PC-3 (cell line): ENCODE measurements around the gene PPP2R5A. TPM values are rescaled to one million over a fixed set of nuclear protein-coding genes. Genes with fewer than 3 reads are reported as not detected.

Source experiments
- ATAC-seq: fragments of 200-7000 bp; cut with Tn5 transposase; 2 replicates; pipeline ENCODE4 v1.9.1; 2020; ENCODE audit warnings: mild to moderate bottlenecking, moderate library complexity
- BruUV-seq: library from RNA; stranded (reverse); fragments of 400-500 nt; replicated peaks from 2 replicates; lab custom pipeline; 2021; lab: Mats Ljungman, UMichigan
- CTCF ChIA-PET: fragments of 300-600 bp; sonication (Branson Sonifier 250); formaldehyde crosslinking; loops from one replicate; lab custom pipeline; 2022; ENCODE audit warnings: antibody characterized with exemption; lab: Charles Lee
- POLR2A ChIA-PET: fragments of 300-600 bp; sonication (Branson Sonifier 250); formaldehyde crosslinking; loops from one replicate; lab custom pipeline; 2022; ENCODE audit warnings: antibody characterized with exemption; ENCODE audit not compliant: unreplicated experiment; lab: Charles Lee
- DNase-seq: peaks from one replicate; pipeline ENCODE4 v3.0.0-alpha.2; 2015
- H2AFZ ChIP-seq: fragments of 300-600 bp; sonication (generic); 2 replicates; pipeline ENCODE4 v1.6.0; 2016; ENCODE audit warnings: antibody characterized with exemption, low read length
- H3F3A ChIP-seq: fragments of 300-600 bp; sonication (generic); one replicate; pipeline ENCODE4 v1.6.0; 2017; ENCODE audit warnings: antibody characterized with exemption, low read length, control low read depth, mild to moderate bottlenecking; ENCODE audit not compliant: unreplicated experiment
- H3K27ac ChIP-seq: fragments of 300-600 bp; sonication (generic); 2 replicates; pipeline ENCODE4 v1.5.1; 2016; ENCODE audit warnings: mild to moderate bottlenecking, low read length
- H3K27me3 ChIP-seq: fragments of 300-600 bp; sonication (generic); 2 replicates; pipeline ENCODE4 v1.6.1; 2016; ENCODE audit warnings: low read length, mixed read lengths
- H3K36me3 ChIP-seq: fragments of 300-600 bp; sonication (generic); 2 replicates; pipeline ENCODE4 v1.6.1; 2016; ENCODE audit warnings: low read depth, mixed run types, low read length, mixed read lengths
- H3K4me1 ChIP-seq: fragments of 300-600 bp; sonication (generic); 2 replicates; pipeline ENCODE4 v1.5.1; 2016; ENCODE audit warnings: low read length; ENCODE audit not compliant: insufficient read depth
- H3K4me2 ChIP-seq: fragments of 300-600 bp; sonication (generic); 2 replicates; pipeline ENCODE4 v1.6.0; 2016; ENCODE audit warnings: low read length
- H3K4me3 ChIP-seq: fragments of 300-600 bp; sonication (generic); 2 replicates; pipeline ENCODE4 v1.5.1; 2016; ENCODE audit warnings: mild to moderate bottlenecking, low read length, mixed read lengths
- H3K79me2 ChIP-seq: fragments of 300-600 bp; sonication (generic); 2 replicates; pipeline ENCODE4 v1.6.1; 2017; ENCODE audit warnings: low read length, mixed read lengths
- H3K9ac ChIP-seq: fragments of 300-600 bp; sonication (generic); 2 replicates; pipeline ENCODE4 v1.6.0; 2016; ENCODE audit warnings: mild to moderate bottlenecking, low read length
- H3K9me2 ChIP-seq: fragments of 300-600 bp; sonication (generic); replicated peaks from 2 replicates; pipeline ENCODE4 v1.6.1; 2016; ENCODE audit warnings: mixed run types, low read length, mixed read lengths
- H3K9me3 ChIP-seq: fragments of 300-600 bp; sonication (generic); 2 replicates; pipeline ENCODE4 v1.6.1; 2016; ENCODE audit warnings: low read length, mixed read lengths
- H4K20me1 ChIP-seq: fragments of 300-600 bp; sonication (generic); 2 replicates; pipeline ENCODE4 v1.6.1; 2016; ENCODE audit warnings: low read length, mixed read lengths
- EZH2 ChIP-seq: fragments of 300-600 bp; sonication (generic); IDR thresholded peaks from one replicate; pipeline ENCODE4 v1.6.1; 2017; ENCODE audit warnings: antibody characterized with exemption, mild to moderate bottlenecking, low read length; ENCODE audit not compliant: unreplicated experiment
- EZH2phosphoT487 ChIP-seq: fragments of 300-600 bp; sonication (generic); IDR thresholded peaks from 2 replicates; pipeline ENCODE4 v1.6.1; 2018; ENCODE audit warnings: mild to moderate bottlenecking, antibody characterized with exemption, low read length, borderline replicate concordance
- intact Hi-C: fragments of 100-400 bp; cut with micrococcal nuclease; formaldehyde crosslinking; loops from 2 replicates; pipeline ENCODE4 v1.9.0; 2023
- total RNA-seq: library from RNA; depleted of rRNA; stranded (reverse); fragments of >200 nt; gene quantifications from 2 replicates; pipeline ENCODE4 v1.2.3, GENCODE V29; 2014
- TF ChIP-seq, protein P1 (sequence below): fragments of 300-600 bp; sonication (generic); conservative IDR thresholded peaks from 2 replicates; pipeline ENCODE4 v1.5.1; 2017; ENCODE audit warnings: antibody characterized with exemption, low read depth, mild to moderate bottlenecking, low read length

PPP2R5A gene
- total RNA-seq, 1 experiment from 2014 or later: 44.0 TPM

DNA sequence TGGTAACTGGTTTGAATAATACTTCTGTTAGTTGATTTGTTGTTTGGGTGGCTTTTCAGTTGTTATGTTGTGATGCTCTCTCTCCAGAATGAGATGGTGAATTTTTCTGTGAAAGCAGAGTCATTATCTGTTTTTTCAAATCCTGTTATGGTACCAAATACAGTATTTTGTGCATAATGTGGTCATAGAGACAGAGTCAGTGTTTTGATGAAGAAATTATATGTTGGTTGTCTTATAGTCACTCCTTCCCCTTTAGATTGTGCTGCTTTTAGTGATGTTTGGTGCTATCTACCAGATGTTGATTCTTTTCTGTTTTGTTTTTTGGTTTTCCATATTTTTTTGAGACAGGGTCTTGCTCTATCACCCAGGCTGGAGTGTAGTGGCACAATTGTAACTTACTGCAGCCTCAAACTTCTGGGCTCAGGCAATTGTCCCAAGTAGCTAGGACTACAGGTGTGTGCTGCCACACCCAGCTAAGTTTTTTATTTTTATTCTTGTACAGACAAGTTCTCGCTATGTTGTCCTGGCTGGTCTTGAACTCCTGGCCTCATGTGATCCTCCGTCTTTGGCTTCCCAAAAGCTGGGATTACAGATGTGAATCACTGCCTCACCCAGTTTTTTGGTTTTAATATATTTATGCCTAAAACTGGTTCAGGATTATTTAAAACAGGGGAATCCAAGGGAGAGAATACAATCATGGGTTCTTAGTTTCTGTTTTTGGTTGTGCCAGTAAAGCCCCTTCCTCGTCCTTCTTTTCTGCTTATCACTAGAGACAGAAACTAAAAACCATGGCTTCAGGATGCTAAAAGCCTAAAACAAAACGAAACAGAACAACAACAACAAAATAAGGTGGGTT lies 7.3 kb downstream of the PPP2R5A start:
- Histone ChIP-seq H3F3A (no peaks in the 10 kb centered on the region), H3K4me3 (no peak overlapping the region), H3K9ac (no peak overlapping the region), H3K36me3 (no peaks in the 10 kb centered on the region), H3K79me2 (peaks cover 93% of the 10 kb centered on the region), H3K4me1 (peaks cover 41% of the 10 kb centered on the region), H3K9me3 (no peaks in the 10 kb centered on the region), H4K20me1 (peaks cover 10% of the 10 kb centered on the region; the same call in 1 of the 2 replicates), H3K4me2 (no peak overlapping the region), H3K27me3 (no peaks in the 10 kb centered on the region), H3K27ac (no peak overlapping the region), H2AFZ (no peak overlapping the region), H3K9me2 (no peaks in the 10 kb centered on the region)
- BruUV-seq: no TSS peak
- intact Hi-C loops: loop anchor here (2.0 to 5.0 kb wide), 3 partner anchors 22 to 610 kb away; partner anchors contain the start of gene ATF3
- POLR2A ChIA-PET: no interaction called here
- CTCF ChIA-PET: no interaction called here
- no peak for ATAC-seq
- no peak for DNase-seq
- TF ChIP-seq, protein P1, sequence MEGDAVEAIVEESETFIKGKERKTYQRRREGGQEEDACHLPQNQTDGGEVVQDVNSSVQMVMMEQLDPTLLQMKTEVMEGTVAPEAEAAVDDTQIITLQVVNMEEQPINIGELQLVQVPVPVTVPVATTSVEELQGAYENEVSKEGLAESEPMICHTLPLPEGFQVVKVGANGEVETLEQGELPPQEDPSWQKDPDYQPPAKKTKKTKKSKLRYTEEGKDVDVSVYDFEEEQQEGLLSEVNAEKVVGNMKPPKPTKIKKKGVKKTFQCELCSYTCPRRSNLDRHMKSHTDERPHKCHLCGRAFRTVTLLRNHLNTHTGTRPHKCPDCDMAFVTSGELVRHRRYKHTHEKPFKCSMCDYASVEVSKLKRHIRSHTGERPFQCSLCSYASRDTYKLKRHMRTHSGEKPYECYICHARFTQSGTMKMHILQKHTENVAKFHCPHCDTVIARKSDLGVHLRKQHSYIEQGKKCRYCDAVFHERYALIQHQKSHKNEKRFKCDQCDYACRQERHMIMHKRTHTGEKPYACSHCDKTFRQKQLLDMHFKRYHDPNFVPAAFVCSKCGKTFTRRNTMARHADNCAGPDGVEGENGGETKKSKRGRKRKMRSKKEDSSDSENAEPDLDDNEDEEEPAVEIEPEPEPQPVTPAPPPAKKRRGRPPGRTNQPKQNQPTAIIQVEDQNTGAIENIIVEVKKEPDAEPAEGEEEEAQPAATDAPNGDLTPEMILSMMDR: no peak
- TF ChIP-seq EZH2phosphoT487 (no peak), EZH2 (no peak)

DNA sequence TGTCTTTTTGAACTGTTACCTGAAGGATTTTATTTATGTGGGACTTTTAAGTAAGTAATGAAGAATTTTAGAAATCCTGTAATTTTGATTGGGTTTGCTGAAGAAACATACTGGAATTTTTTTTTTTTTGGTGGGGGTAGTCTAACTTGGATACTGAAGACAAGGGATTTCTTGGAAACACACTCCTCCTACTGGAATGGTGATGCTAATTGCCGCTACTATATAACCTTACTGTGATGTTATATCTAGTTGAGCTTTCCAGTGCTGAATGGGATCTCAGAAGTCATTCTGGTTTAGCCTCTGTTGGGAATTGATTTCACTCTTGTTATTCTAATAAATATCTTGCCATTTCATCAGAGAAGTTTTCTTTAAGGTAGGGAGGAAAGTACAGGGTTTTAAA lies 8.4 kb downstream of the PPP2R5A start:
- Histone ChIP-seq H3K27ac (no peak overlapping the region), H4K20me1 (peaks cover 6% of the 10 kb centered on the region; the same call in 1 of the 2 replicates), H3K36me3 (no peaks in the 10 kb centered on the region), H3K9me2 (no peaks in the 10 kb centered on the region), H3K9ac (no peak overlapping the region), H2AFZ (no peak overlapping the region), H3K79me2 (peaks cover 83% of the 10 kb centered on the region), H3K4me1 (peaks cover 33% of the 10 kb centered on the region), H3F3A (no peaks in the 10 kb centered on the region), H3K4me3 (no peak overlapping the region), H3K4me2 (no peak overlapping the region), H3K27me3 (no peaks in the 10 kb centered on the region), H3K9me3 (no peaks in the 10 kb centered on the region)
- no TSS peak for BruUV-seq
- DNase-seq: no peak
- ATAC-seq: peak; percentile 11; the same call in 1 of the 2 replicates
- TF ChIP-seq, protein P1: peak; percentile 69
- TF ChIP-seq EZH2: no peak
- TF ChIP-seq EZH2phosphoT487: no peak
- ChIA-PET POLR2A (no interaction called here), CTCF (interaction anchor here (0.7 to 1.0 kb wide), 3 partner anchors 23 to 222 kb away, joined by 3 to 6 read pairs (median 5); no protein-coding TSS in a partner anchor)
- intact Hi-C loops: loop anchor here (2.0 to 5.0 kb wide), 3 partner anchors 21 to 611 kb away; partner anchors contain the start of gene ATF3

DNA sequence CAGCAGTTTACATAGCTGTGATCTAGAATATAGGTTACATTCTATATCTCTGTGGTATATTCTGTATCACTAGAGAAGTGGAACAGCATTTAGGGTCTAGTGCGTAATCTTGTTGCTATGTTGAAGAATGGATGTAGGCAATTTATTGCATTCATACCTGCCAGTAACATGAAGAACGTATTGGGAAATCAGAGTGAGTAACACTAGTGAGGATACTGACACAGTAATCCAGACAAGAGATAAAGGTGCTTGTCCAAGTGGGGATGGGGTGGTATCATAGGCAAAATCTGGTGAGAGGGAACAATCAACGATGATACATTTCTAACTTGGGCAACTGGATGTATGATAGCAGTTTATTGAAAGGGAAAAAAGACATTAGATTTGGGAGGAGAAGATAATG lies 9.8 kb downstream of the PPP2R5A start:
- ChIA-PET CTCF (no interaction called here), POLR2A (no interaction called here)
- Histone ChIP-seq H3K4me3 (no peak overlapping the region), H3F3A (no peaks in the 10 kb centered on the region), H3K4me2 (no peak overlapping the region), H4K20me1 (peaks cover 6% of the 10 kb centered on the region; the same call in 1 of the 2 replicates), H2AFZ (no peak overlapping the region), H3K9me2 (no peaks in the 10 kb centered on the region), H3K9me3 (no peaks in the 10 kb centered on the region), H3K36me3 (no peaks in the 10 kb centered on the region), H3K27me3 (no peaks in the 10 kb centered on the region), H3K9ac (no peak overlapping the region), H3K27ac (no peak overlapping the region), H3K4me1 (peaks cover 26% of the 10 kb centered on the region), H3K79me2 (peaks cover 78% of the 10 kb centered on the region)
- intact Hi-C loops: loop anchor here (5.0 kb wide), 2 partner anchors 312 to 613 kb away; partner anchors contain the start of gene ATF3
- ATAC-seq (no peak), DNase-seq (no peak)
- BruUV-seq: no TSS peak
- TF ChIP-seq EZH2phosphoT487: no peak
